GM12872 (cell line): ENCODE results near the gene ITGB8.

ENCODE experiments used
- CTCF ChIP-seq: IDR thresholded peaks from 3 replicates; pipeline ENCODE4 v1.5.1; 2011; ENCODE audit warnings: low read depth, mild to moderate bottlenecking, low read length, moderate library complexity; ENCODE audit not compliant: insufficient read depth

ITGB8 gene

GRCh38 chr7:20440472-20441105, 109.9 kb downstream of the ITGB8 start:
- peak; percentile 66; the same call in 2 of the 3 replicates for TF ChIP-seq CTCF

- no peak for TF ChIP-seq CTCF
Measured at GRCh38 chr7:20441346-20441745, 110.6 kb downstream of the ITGB8 start.

- no peak for TF ChIP-seq CTCF
Measured at GRCh38 chr7:20441991-20442441, 111.3 kb downstream of the ITGB8 start.

- no peak for TF ChIP-seq CTCF
Measured at GRCh38 chr7:20442951-20443350, 112.3 kb downstream of the ITGB8 start.

GRCh38 chr7:20444030-20444800, 113.5 kb downstream of the ITGB8 start:
- no peak for TF ChIP-seq CTCF

GRCh38 chr7:20447021-20447650, 116.4 kb downstream of the ITGB8 start:
- no peak for TF ChIP-seq CTCF

GRCh38 chr7:20449176-20449575, 118.5 kb downstream of the ITGB8 start:
- no peak for TF ChIP-seq CTCF
